Measurements from ENCODE around the gene CPZ. TPM values are rescaled to one million over a fixed set of nuclear protein-coding genes. Genes with fewer than 3 reads are reported as not detected.

CPZ gene
- total and polyA plus RNA-seq, 2 donors: 54.1 to 86.5 TPM

GRCh38 chr4:8552024-8552423, 40.5 kb upstream of the CPZ start:
- WGBS: 75% methylated on average over 4 of the region's 4 CpGs
- H3K4me3 ChIP-seq (ENCODE audit: low read depth, low read length): no peak overlapping the region
- DNase-seq (ENCODE audit: extremely low spot score): no peak
- no peak overlapping the region for H3K27ac ChIP-seq (ENCODE audit: low read depth)
- no peaks in the 10 kb centered on the region for H3K36me3 ChIP-seq (ENCODE audit: insufficient read depth)
- H3K4me1 ChIP-seq (ENCODE audit: insufficient read depth): no peaks in the 10 kb centered on the region

- Histone ChIP-seq H3K4me1 (ENCODE audit: insufficient read depth) (no peaks in the 10 kb centered on the region), H3K27ac (ENCODE audit: low read depth) (no peak overlapping the region), H3K4me3 (ENCODE audit: low read depth, low read length) (no peak overlapping the region), H3K36me3 (ENCODE audit: insufficient read depth) (no peaks in the 10 kb centered on the region)
- WGBS: 92% methylated on average over 8 of the region's 8 CpGs
- no peak for DNase-seq (ENCODE audit: extremely low spot score)
Measured at GRCh38 chr4:8552581-8553205, 39.9 kb upstream of the CPZ start.

GRCh38 chr4:8553216-8553615, 39.3 kb upstream of the CPZ start:
- no peak overlapping the region for H3K27ac ChIP-seq (ENCODE audit: low read depth)
- H3K4me1 ChIP-seq (ENCODE audit: insufficient read depth): no peaks in the 10 kb centered on the region
- no peak overlapping the region for H3K4me3 ChIP-seq (ENCODE audit: low read depth, low read length)
- 88% methylated on average over 8 of the region's 8 CpGs for WGBS
- H3K36me3 ChIP-seq (ENCODE audit: insufficient read depth): no peaks in the 10 kb centered on the region
- no peak for DNase-seq (ENCODE audit: extremely low spot score)

- Histone ChIP-seq H3K4me1 (ENCODE audit: insufficient read depth) (no peaks in the 10 kb centered on the region), H3K4me3 (ENCODE audit: low read depth, low read length) (no peak overlapping the region), H3K27ac (ENCODE audit: low read depth) (no peak overlapping the region), H3K36me3 (ENCODE audit: insufficient read depth) (no peaks in the 10 kb centered on the region)
- WGBS: 55% methylated on average over 12 of the region's 12 CpGs
- no peak for DNase-seq (ENCODE audit: extremely low spot score)
Measured at GRCh38 chr4:8553991-8554405, 38.6 kb upstream of the CPZ start.

- Histone ChIP-seq H3K4me3 (ENCODE audit: low read depth, low read length) (no peak overlapping the region), H3K27ac (ENCODE audit: low read depth) (no peak overlapping the region), H3K4me1 (ENCODE audit: insufficient read depth) (no peaks in the 10 kb centered on the region), H3K36me3 (ENCODE audit: insufficient read depth) (no peaks in the 10 kb centered on the region)
- WGBS: 86% methylated on average over 17 of the region's 17 CpGs
- DNase-seq (ENCODE audit: extremely low spot score): no peak
Measured at GRCh38 chr4:8554555-8555100, 37.9 kb upstream of the CPZ start.

- Histone ChIP-seq H3K27ac (ENCODE audit: low read depth) (no peak overlapping the region), H3K4me1 (ENCODE audit: insufficient read depth) (no peaks in the 10 kb centered on the region), H3K4me3 (ENCODE audit: low read depth, low read length) (no peak overlapping the region), H3K36me3 (ENCODE audit: insufficient read depth) (no peaks in the 10 kb centered on the region)
- DNase-seq (ENCODE audit: extremely low spot score): no peak
- WGBS: 83% methylated on average over 5 of the region's 5 CpGs
Measured at GRCh38 chr4:8555716-8556115, 36.8 kb upstream of the CPZ start.

- DNase-seq (ENCODE audit: extremely low spot score): no peak
- Histone ChIP-seq H3K36me3 (ENCODE audit: insufficient read depth) (no peaks in the 10 kb centered on the region), H3K27ac (ENCODE audit: low read depth) (no peak overlapping the region), H3K4me3 (ENCODE audit: low read depth, low read length) (no peak overlapping the region), H3K4me1 (ENCODE audit: insufficient read depth) (no peaks in the 10 kb centered on the region)
- 63% methylated on average over 17 of the region's 17 CpGs for WGBS
Measured at GRCh38 chr4:8556341-8557150, 36.0 kb upstream of the CPZ start.

- no peaks in the 10 kb centered on the region for H3K36me3 ChIP-seq (ENCODE audit: insufficient read depth)
- H3K4me3 ChIP-seq (ENCODE audit: low read depth, low read length): no peak overlapping the region
- H3K4me1 ChIP-seq (ENCODE audit: insufficient read depth): no peaks in the 10 kb centered on the region
- no peak overlapping the region for H3K27ac ChIP-seq (ENCODE audit: low read depth)
- DNase-seq (ENCODE audit: extremely low spot score): no peak
- 86% methylated on average over 21 of the region's 21 CpGs for WGBS
Measured at GRCh38 chr4:8557151-8558076, 35.2 kb upstream of the CPZ start.

GRCh38 chr4:8558080-8558960, 34.2 kb upstream of the CPZ start:
- no peaks in the 10 kb centered on the region for H3K4me1 ChIP-seq (ENCODE audit: insufficient read depth)
- no peak overlapping the region for H3K27ac ChIP-seq (ENCODE audit: low read depth)
- 90% methylated on average over 21 of the region's 21 CpGs for WGBS
- H3K4me3 ChIP-seq (ENCODE audit: low read depth, low read length): no peak overlapping the region
- DNase-seq (ENCODE audit: extremely low spot score): no peak
- H3K36me3 ChIP-seq (ENCODE audit: insufficient read depth): no peaks in the 10 kb centered on the region

GRCh38 chr4:8559011-8559410, 33.6 kb upstream of the CPZ start:
- Histone ChIP-seq H3K4me3 (ENCODE audit: low read depth, low read length) (no peak overlapping the region), H3K4me1 (ENCODE audit: insufficient read depth) (no peaks in the 10 kb centered on the region), H3K36me3 (ENCODE audit: insufficient read depth) (no peaks in the 10 kb centered on the region), H3K27ac (ENCODE audit: low read depth) (no peak overlapping the region)
- 93% methylated on average over 11 of the region's 11 CpGs for WGBS
- no peak for DNase-seq (ENCODE audit: extremely low spot score)

GRCh38 chr4:8559524-8560264, 32.9 kb upstream of the CPZ start:
- no peak overlapping the region for H3K4me3 ChIP-seq (ENCODE audit: low read depth, low read length)
- no peaks in the 10 kb centered on the region for H3K4me1 ChIP-seq (ENCODE audit: insufficient read depth)
- WGBS: 83% methylated on average over 12 of the region's 12 CpGs
- no peak overlapping the region for H3K27ac ChIP-seq (ENCODE audit: low read depth)
- no peaks in the 10 kb centered on the region for H3K36me3 ChIP-seq (ENCODE audit: insufficient read depth)
- DNase-seq (ENCODE audit: extremely low spot score): no peak

- Histone ChIP-seq H3K36me3 (ENCODE audit: insufficient read depth) (no peaks in the 10 kb centered on the region), H3K27ac (ENCODE audit: low read depth) (no peak overlapping the region), H3K4me1 (ENCODE audit: insufficient read depth) (no peaks in the 10 kb centered on the region), H3K4me3 (ENCODE audit: low read depth, low read length) (no peak overlapping the region)
- DNase-seq (ENCODE audit: extremely low spot score): no peak
- 65% methylated on average over 16 of the region's 16 CpGs for WGBS
Measured at GRCh38 chr4:8560265-8561047, 32.1 kb upstream of the CPZ start.
